KOPT-K1 (cell line): Measurements from ENCODE around the gene PODXL.

Source experiments
- H3K27ac ChIP-seq: fragments of 200-600 bp; sonication (generic); 2 replicates; pipeline ENCODE4 v1.5.1; 2016; ENCODE audit warnings: antibody characterized with exemption, mild to moderate bottlenecking, low read depth, low read length; ENCODE audit not compliant: poor library complexity, severe bottlenecking
- H3K36me3 ChIP-seq: fragments of 200-600 bp; sonication (generic); 2 replicates; pipeline ENCODE4 v1.5.1; 2017; ENCODE audit warnings: antibody characterized with exemption, mild to moderate bottlenecking, low read length, moderate library complexity; ENCODE audit not compliant: insufficient read depth
- H3K9me3 ChIP-seq: fragments of 200-600 bp; sonication (generic); 2 replicates; pipeline ENCODE4 v1.5.1; 2017; ENCODE audit warnings: antibody characterized with exemption, low read length, mild to moderate bottlenecking; ENCODE audit not compliant: insufficient read depth, poor library complexity, severe bottlenecking

PODXL gene

DNA sequence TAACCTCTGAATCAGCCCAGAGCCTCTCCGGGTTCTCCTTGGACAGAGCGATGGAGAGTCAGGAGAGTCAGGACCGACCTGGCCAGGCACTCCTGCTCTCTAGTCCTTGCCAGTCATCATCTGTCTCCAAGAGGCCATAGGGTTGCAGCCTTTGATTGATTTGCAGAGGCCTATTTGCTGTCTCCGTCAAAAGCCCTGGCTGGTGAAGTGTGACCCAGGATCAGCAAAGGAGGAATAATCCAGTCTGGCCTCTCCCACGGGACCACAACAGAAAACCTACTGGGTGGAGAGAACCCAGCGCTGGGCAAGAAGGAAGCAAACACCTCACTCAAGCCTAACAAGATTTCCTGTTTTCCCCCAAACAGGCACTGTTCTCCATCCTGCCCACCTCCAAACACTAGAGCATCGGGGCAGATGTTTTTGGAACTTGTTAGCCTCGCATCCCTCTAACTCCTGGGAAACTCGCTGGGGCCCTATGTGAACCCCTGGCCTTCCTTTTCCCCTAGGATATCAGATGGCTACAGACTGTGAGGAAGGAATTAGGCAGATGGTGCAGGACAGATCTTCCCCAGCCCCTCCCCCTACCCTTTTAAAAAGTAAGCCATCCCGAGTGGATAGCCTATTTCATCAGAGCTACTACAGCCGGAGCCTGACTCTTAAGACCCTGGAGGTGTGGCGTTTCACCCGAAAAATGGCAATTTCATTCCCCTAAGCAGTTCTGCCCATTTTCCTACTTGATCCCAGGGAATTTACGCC, 54.3 kb downstream of the PODXL start:
- peaks cover 11% of the 10 kb centered on the region; the same call in 1 of the 2 replicates for H3K36me3 ChIP-seq
- H3K9me3 ChIP-seq = no peaks in the 10 kb centered on the region
- H3K27ac ChIP-seq = peak overlapping the region; percentile 45

- Histone ChIP-seq H3K27ac (peak overlapping the region; percentile 45), H3K9me3 (no peaks in the 10 kb centered on the region), H3K36me3 (peaks cover 18% of the 10 kb centered on the region)
Measured at GRCh38 chr7:131501422-131501821, 55.0 kb downstream of the PODXL start.

GRCh38 chr7:131500357-131500756, 56.1 kb downstream of the PODXL start:
- Histone ChIP-seq H3K9me3 (no peaks in the 10 kb centered on the region), H3K36me3 (peaks cover 25% of the 10 kb centered on the region), H3K27ac (no peak overlapping the region)

DNA sequence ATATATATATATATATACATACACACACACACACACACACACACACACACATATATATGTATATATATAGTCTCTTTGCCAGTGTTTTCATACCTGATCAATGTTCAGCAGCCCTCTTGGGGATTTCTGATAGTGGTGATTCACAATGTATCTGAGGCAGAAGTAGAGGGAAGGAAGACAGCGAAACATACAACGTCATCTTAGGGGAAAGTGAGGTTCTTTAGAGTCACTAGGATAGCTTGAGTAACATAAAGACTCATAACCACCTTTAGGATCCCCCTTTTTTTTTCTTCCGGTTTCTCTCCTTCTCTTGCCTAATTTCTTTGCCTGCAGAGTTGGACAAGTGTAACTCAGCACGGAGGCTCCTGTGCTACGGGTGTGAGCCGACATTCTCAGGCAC, 56.6 kb downstream of the PODXL start:
- H3K9me3 ChIP-seq = no peaks in the 10 kb centered on the region
- H3K36me3 ChIP-seq = peaks cover 25% of the 10 kb centered on the region
- no peak overlapping the region for H3K27ac ChIP-seq

DNA sequence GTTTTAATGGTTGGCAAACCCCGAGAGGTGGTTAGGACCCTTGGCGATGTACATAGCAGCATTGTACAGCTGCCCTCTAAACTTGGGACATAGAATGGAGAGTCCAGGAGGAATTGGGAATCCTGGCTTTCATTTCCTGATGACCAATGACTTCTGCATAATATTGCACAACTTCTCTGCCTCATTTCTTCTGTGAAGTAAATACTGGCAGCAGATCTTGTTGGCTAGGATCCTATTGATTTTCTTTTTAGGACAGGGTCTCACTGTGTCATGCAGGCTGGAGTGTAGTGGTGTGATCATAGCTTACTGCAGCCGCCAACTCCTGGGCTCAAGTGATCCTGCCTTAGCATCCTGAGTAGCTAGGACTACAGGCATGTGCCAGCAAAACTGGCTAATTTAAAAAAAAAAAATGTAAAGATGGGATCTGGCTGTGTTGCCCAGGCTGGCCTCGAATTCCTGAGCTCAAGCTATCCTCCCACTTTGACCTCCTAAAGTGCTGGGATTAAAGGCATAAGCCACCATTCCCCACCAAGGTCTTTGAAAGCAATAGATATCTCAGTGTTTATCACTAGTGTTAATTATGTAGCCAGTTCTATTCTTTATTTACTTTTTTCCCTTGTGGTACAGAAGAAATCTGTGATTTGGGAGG, 58.1 kb downstream of the PODXL start:
- H3K27ac ChIP-seq = no peak overlapping the region
- no peaks in the 10 kb centered on the region for H3K9me3 ChIP-seq
- peaks cover 25% of the 10 kb centered on the region for H3K36me3 ChIP-seq

- no peak overlapping the region for H3K27ac ChIP-seq
Measured at GRCh38 chr7:131497454-131497853, 59.0 kb downstream of the PODXL start.

GRCh38 chr7:131495669-131496498, 60.5 kb downstream of the PODXL start:
- Histone ChIP-seq H3K9me3 (no peaks in the 10 kb centered on the region), H3K27ac (no peak overlapping the region), H3K36me3 (peaks cover 25% of the 10 kb centered on the region)

More at GRCh38 chr7:131497454-131497853, 59.0 kb downstream of the PODXL start:
- H3K36me3 ChIP-seq = peaks cover 25% of the 10 kb centered on the region
- no peaks in the 10 kb centered on the region for H3K9me3 ChIP-seq

DNA sequence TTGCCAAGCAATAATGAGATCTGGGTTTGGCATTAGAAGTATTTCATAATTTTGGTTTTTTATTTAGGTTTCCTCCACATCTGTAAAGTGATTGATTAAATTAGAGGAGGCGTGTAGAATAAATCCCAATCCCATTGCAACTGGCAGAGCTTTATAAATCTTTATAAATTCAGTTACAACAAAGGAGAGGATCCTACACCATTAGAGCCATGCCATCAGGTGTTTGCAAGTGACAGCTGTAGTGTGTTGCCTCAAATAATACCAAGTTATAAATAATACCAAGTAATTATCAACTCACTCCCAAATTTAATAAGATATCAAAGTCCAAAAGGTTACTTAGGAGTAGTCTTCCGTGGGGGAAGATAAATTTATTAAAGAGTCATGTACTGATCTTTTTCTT, 62.2 kb downstream of the PODXL start:
- Histone ChIP-seq H3K27ac (no peak overlapping the region), H3K9me3 (no peaks in the 10 kb centered on the region), H3K36me3 (peaks cover 32% of the 10 kb centered on the region)

GRCh38 chr7:131493581-131493980, 62.8 kb downstream of the PODXL start:
- H3K27ac ChIP-seq = no peak overlapping the region

DNA sequence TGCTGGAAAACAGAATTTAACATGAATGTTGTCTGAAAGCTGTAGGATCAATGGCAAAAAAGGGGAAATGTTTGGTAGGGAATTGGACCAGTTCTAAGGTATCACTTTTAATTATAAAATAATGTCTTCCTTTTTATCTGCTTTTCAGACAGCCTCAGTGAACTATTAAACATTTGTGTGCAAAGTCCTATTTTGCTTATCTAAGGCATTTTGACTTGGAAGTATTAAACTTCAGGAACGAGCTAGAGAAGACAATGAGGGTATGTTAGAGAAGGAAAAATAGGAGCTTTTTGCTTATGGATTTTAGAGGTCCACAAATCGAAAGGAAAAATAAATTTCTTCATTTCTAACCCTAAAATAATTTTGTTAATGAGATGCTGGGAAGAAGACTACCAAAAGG, 63.3 kb downstream of the PODXL start:
- peaks cover 31% of the 10 kb centered on the region for H3K36me3 ChIP-seq
- H3K27ac ChIP-seq = no peak overlapping the region
- no peaks in the 10 kb centered on the region for H3K9me3 ChIP-seq

More at GRCh38 chr7:131493581-131493980, 62.8 kb downstream of the PODXL start:
- Histone ChIP-seq H3K9me3 (no peaks in the 10 kb centered on the region), H3K36me3 (peaks cover 33% of the 10 kb centered on the region)

DNA sequence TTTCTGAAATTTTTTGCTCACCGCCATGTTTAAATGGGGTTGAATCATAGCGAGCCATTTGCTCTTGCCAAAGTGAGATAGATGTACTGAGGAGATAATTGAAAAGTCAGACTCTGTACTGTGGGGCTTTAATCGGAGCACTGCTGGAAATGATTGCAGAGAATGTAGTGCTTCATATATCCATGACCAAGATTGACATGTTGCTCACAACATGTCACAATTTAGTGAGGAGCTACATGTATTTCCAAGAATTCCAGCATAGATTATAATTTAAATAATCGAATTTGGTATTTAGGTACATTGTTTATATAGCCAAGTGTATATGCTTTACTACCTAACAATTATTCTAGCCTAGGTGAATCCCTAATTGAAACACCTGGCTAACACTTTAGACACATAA, 66.5 kb downstream of the PODXL start:
- no peak overlapping the region for H3K27ac ChIP-seq
- H3K36me3 ChIP-seq = peaks cover 26% of the 10 kb centered on the region; the same call in 1 of the 2 replicates
- no peaks in the 10 kb centered on the region for H3K9me3 ChIP-seq

DNA sequence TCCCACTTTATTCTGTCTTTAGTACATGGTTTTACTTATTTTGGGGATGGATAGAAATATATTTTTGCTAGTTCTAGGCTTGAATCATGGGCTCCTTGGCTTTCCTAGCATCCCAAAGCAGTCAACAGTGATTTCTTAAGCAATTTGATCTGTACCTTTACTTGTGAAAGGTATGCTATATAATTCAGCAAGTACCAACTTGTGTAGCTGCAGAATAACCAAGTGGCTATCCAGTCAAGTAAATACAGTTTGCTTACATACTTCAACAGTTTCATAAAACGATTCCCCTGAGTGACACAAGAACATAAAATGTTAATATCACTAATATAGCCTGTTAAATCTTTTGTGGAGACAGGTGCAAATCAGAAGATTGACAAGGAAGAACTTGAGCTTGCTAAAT, 67.2 kb downstream of the PODXL start:
- peaks cover 27% of the 10 kb centered on the region; the same call in 1 of the 2 replicates for H3K36me3 ChIP-seq
- H3K9me3 ChIP-seq = no peaks in the 10 kb centered on the region
- no peak overlapping the region for H3K27ac ChIP-seq

- Histone ChIP-seq H3K27ac (no peak overlapping the region), H3K36me3 (peaks cover 27% of the 10 kb centered on the region; the same call in 1 of the 2 replicates)
Measured at GRCh38 chr7:131488361-131488760, 68.1 kb downstream of the PODXL start.

DNA sequence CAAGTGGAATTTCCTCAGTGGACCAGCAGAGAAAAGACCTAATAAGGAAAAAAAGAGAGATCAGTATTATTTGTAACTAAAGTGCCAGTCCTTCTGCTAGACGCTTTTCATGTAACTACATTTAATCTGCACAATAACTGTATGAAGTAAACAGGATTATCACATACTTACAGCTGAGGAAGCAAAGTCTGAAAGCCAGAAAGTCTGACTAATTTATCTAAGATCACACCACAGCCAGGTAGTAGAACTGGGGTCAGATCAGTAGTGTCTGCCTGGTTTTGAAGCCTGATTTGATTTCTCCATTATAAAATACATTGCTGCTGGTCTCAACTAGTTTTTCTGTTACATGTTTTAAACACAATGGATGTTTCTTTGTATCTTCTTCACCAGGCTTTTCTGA, 69.2 kb downstream of the PODXL start:
- Histone ChIP-seq H3K27ac (no peak overlapping the region), H3K9me3 (no peaks in the 10 kb centered on the region)

More at GRCh38 chr7:131488361-131488760, 68.1 kb downstream of the PODXL start:
- no peaks in the 10 kb centered on the region for H3K9me3 ChIP-seq

DNA sequence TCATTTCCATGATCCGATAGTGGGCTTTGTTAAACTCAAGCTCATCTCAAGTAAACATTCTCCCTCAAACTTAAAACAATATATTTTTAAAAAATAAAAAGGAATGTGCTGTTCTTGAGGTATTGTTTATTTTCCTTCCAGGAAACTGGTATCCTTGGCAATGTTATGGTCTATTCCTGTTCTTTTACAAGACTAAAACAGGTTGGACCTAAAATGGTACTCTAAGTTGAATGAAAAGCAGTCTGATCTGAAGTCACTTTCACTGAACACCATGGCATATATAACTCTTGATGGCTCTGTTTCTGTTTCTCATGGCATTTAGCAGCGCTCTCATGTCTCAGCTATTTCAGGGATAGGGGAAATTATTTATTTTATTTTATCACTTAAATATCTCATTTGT, 70.1 kb downstream of the PODXL start:
- H3K36me3 ChIP-seq = peaks cover 27% of the 10 kb centered on the region; the same call in 1 of the 2 replicates
- no peaks in the 10 kb centered on the region for H3K9me3 ChIP-seq

More for the DNA sequence above, 69.2 kb downstream of the PODXL start:
- H3K36me3 ChIP-seq = peaks cover 27% of the 10 kb centered on the region; the same call in 1 of the 2 replicates

More for the DNA sequence above, 70.1 kb downstream of the PODXL start:
- no peak overlapping the region for H3K27ac ChIP-seq
